T-helper 17 cell (primary cell): Measurements from ENCODE around the gene SUGT1. TPM values are rescaled to one million over a fixed set of nuclear protein-coding genes. Genes with fewer than 3 reads are reported as not detected.
"Not testable (repeated sequence)": the region's sequence is repeated elsewhere in the genome, so short reads cannot be mapped to it uniquely, and the experiment has no call there.

ENCODE experiments used
- ATAC-seq: fragments of 150-1000 bp; cut with Tn5 transposase; 2 replicates; pipeline ENCODE4 v1.10.0; 2021; ENCODE audit warnings: mild to moderate bottlenecking, moderate library complexity
- DNase-seq, 3 donors: peaks; one replicate each; pipeline versions ENCODE4 v3.0.0 to v3.0.0-alpha.2; 2020 to 2021
- H3K9me3 ChIP-seq: one replicate; pipeline ENCODE4 v1.7.0; 2013; ENCODE audit warnings: low read length, mild to moderate bottlenecking; ENCODE audit not compliant: control insufficient read depth, poor library complexity, severe bottlenecking
- H3K27ac Mint-ChIP-seq: one replicate; pipeline ENCODE4 v1.8.0; 2022; ENCODE audit warnings: mild to moderate bottlenecking, moderate library complexity, mixed read lengths
- H3K27me3 Mint-ChIP-seq: one replicate; pipeline ENCODE4 v1.8.0; 2022; ENCODE audit warnings: mixed read lengths
- H3K36me3 Mint-ChIP-seq: one replicate; pipeline ENCODE4 v1.8.0; 2022; ENCODE audit warnings: low read depth, mixed read lengths
- H3K4me1 Mint-ChIP-seq: one replicate; pipeline ENCODE4 v1.8.0; 2022; ENCODE audit warnings: mild to moderate bottlenecking, mixed read lengths
- H3K4me3 Mint-ChIP-seq: one replicate; pipeline ENCODE4 v1.8.0; 2022; ENCODE audit warnings: mild to moderate bottlenecking, moderate library complexity, mixed read lengths
- total RNA-seq, 4 donors: library from RNA in 2 of 4; stranded (reverse) in 2 of 4; gene quantifications; one replicate each; pipeline ENCODE4 v1.2.3 and lab custom pipeline; 2022 to 2026

Gene SUGT1
- total RNA-seq, 2 donors from 2014 or later: 23.7 to 27.4 TPM

GRCh38 chr13:52695856-52696255 lies 43.2 kb downstream of the SUGT1 start:
- Mint-ChIP-seq H3K4me1 (no peaks in the 10 kb centered on the region), H3K36me3 (no peaks in the 10 kb centered on the region), H3K27me3 (no peaks in the 10 kb centered on the region), H3K4me3 (no peak overlapping the region), H3K27ac (no peak overlapping the region)
- DNase-seq (no peak), ATAC-seq (no peak)
- H3K9me3 ChIP-seq: no peaks in the 10 kb centered on the region

DNA sequence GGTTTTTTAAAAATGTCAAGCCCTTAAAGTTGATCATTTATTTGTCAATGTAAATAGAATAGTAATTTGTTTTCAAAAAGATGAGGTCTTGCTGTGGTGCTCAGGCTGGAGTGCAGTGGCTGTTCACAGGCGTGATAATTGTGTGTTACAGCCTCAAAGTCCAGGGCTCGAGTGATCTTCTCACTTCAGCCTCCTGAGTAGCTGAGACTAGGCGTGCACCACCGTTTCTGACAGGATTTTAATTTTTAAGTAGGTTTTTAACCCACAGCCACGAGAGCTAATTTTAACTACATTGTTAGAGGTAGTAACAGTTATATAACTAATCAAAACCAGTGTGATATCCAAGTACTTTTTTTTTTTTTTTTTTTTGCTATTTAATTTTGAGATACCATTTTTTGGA lies 43.9 kb downstream of the SUGT1 start:
- H3K9me3 ChIP-seq: no peaks in the 10 kb centered on the region
- Mint-ChIP-seq H3K27ac (no peak overlapping the region), H3K4me3 (no peak overlapping the region), H3K4me1 (no peaks in the 10 kb centered on the region), H3K27me3 (no peaks in the 10 kb centered on the region), H3K36me3 (no peaks in the 10 kb centered on the region)
- no peak for ATAC-seq
- no peak for DNase-seq

- Mint-ChIP-seq H3K4me1 (peaks cover 3% of the 10 kb centered on the region), H3K36me3 (no peaks in the 10 kb centered on the region), H3K4me3 (peak overlapping the region; percentile 22), H3K27ac (no peak overlapping the region), H3K27me3 (no peaks in the 10 kb centered on the region)
- no peak for DNase-seq
- H3K9me3 ChIP-seq: no peaks in the 10 kb centered on the region
- no peak for ATAC-seq
Observed at GRCh38 chr13:52701728-52702465, 49.3 kb downstream of the SUGT1 start.

DNA sequence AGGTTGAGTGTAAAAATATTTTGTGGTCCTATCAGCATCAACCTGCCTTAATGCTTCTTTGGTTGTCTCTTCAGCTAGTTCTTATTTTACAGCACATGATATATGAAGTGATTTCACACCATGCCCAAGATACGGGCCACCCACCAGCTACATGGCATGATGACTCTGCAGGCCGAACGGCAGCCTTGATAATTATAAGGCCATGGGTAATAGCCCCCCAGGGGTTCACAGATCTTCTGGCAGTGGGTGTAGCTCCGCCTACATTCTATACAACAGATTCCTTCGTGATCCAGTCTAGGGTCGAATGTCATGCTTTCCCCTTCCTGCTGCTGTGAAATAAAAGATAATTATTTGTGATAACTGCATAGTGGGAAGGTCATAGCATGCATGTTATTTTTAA lies 50.8 kb downstream of the SUGT1 start:
- H3K9me3 ChIP-seq: no peaks in the 10 kb centered on the region
- Mint-ChIP-seq H3K27ac (no peak overlapping the region), H3K4me3 (no peak overlapping the region), H3K4me1 (peaks cover 3% of the 10 kb centered on the region), H3K36me3 (no peaks in the 10 kb centered on the region), H3K27me3 (no peaks in the 10 kb centered on the region)
- DNase-seq (no peak), ATAC-seq (no peak)

- Mint-ChIP-seq H3K4me1 (peaks cover 3% of the 10 kb centered on the region), H3K27ac (no peak overlapping the region), H3K27me3 (no peaks in the 10 kb centered on the region), H3K4me3 (no peak overlapping the region), H3K36me3 (no peaks in the 10 kb centered on the region)
- ATAC-seq: no peak
- H3K9me3 ChIP-seq: no peaks in the 10 kb centered on the region
- no peak for DNase-seq
Observed at GRCh38 chr13:52706081-52706480, 53.4 kb downstream of the SUGT1 start.

- no peaks in the 10 kb centered on the region for H3K4me1 Mint-ChIP-seq
- no peak for ATAC-seq
- H3K36me3 Mint-ChIP-seq: no peaks in the 10 kb centered on the region
- H3K4me3 Mint-ChIP-seq: no peak overlapping the region
- no peak for DNase-seq
- no peak overlapping the region for H3K27ac Mint-ChIP-seq
- no peaks in the 10 kb centered on the region for H3K27me3 Mint-ChIP-seq
- no peaks in the 10 kb centered on the region for H3K9me3 ChIP-seq
Observed at GRCh38 chr13:52707375-52707774, 54.7 kb downstream of the SUGT1 start.

DNA sequence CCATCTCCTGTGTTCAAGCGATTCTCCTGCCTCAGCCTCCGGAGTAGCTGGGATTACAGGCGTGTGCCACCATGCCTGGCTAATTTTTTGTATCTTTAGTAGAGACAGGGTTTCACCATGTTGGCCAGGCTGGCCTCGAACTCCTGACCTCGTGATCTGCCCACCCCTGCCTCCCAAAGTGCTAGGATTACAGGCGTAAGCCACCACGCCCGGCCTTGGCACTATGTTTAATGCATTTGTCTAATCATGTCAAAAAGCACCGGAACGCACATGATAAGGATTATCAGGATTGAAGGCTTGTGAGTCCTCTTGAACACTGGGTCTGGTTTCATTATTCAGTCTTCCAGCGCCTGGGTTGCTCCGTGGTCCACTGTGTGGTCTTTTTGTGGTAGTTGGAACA lies 55.6 kb downstream of the SUGT1 start:
- H3K27me3 Mint-ChIP-seq, DNase-seq, ATAC-seq, H3K4me3 Mint-ChIP-seq, H3K36me3 Mint-ChIP-seq, H3K9me3 ChIP-seq, H3K4me1 Mint-ChIP-seq, H3K27ac Mint-ChIP-seq: not testable (repeated sequence)

- no peaks in the 10 kb centered on the region for H3K9me3 ChIP-seq
- Mint-ChIP-seq H3K27me3 (no peaks in the 10 kb centered on the region), H3K27ac (no peak overlapping the region), H3K36me3 (no peaks in the 10 kb centered on the region), H3K4me1 (no peaks in the 10 kb centered on the region), H3K4me3 (no peak overlapping the region)
- ATAC-seq (no peak), DNase-seq (no peak)
Observed at GRCh38 chr13:52711286-52711685, 58.6 kb downstream of the SUGT1 start.

DNA sequence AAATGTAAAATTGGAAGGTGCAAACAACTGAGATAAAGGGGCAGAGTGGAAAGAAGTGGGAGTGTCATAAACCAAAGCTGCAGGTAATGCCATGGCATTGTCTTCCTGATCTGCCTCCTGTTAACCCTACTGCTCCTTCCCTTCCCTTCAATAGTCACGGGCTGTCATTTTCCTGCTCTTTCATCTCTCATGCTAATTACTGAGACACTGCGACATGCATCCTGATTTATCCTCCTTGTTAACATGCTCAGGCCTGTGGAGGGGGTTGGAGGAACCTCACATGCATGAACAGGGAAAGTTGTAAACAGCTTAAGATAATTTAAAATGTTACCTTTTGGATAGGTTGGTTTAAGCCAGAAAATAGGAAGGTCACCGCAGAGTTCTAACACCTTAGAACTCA lies 59.7 kb downstream of the SUGT1 start:
- no peaks in the 10 kb centered on the region for H3K36me3 Mint-ChIP-seq
- H3K27me3 Mint-ChIP-seq: no peaks in the 10 kb centered on the region
- no peaks in the 10 kb centered on the region for H3K9me3 ChIP-seq
- no peak overlapping the region for H3K4me3 Mint-ChIP-seq
- ATAC-seq (no peak), DNase-seq (no peak)
- no peak overlapping the region for H3K27ac Mint-ChIP-seq
- H3K4me1 Mint-ChIP-seq: no peaks in the 10 kb centered on the region

DNA sequence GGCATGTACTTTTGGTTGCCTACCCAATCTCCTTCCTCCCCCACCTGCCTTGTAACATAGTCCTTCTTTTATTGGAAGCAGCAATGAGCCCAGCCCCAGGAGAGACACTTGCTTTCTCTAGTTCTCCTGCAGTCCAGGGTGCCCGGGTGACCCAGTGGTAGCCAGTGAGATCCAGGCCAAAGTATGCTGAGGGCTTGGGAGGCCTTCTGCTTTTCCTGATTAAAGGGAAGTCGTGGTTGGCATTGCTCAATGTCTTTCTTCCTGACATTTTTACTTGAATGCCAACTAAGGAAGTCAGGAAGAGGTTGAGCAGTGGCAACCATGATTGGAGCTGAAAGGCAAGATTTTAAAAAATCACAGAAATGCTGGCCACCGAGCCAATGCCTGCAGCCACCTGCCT lies 61.3 kb downstream of the SUGT1 start:
- Mint-ChIP-seq H3K27ac (no peak overlapping the region), H3K36me3 (no peaks in the 10 kb centered on the region), H3K4me1 (no peaks in the 10 kb centered on the region), H3K27me3 (no peaks in the 10 kb centered on the region), H3K4me3 (no peak overlapping the region)
- DNase-seq (no peak), ATAC-seq (no peak)
- H3K9me3 ChIP-seq: no peaks in the 10 kb centered on the region

- not testable (repeated sequence) for DNase-seq, H3K27ac Mint-ChIP-seq, H3K4me1 Mint-ChIP-seq, H3K36me3 Mint-ChIP-seq, H3K4me3 Mint-ChIP-seq, H3K27me3 Mint-ChIP-seq, ATAC-seq, H3K9me3 ChIP-seq
Observed at GRCh38 chr13:52720904-52721303, 68.3 kb downstream of the SUGT1 start.

DNA sequence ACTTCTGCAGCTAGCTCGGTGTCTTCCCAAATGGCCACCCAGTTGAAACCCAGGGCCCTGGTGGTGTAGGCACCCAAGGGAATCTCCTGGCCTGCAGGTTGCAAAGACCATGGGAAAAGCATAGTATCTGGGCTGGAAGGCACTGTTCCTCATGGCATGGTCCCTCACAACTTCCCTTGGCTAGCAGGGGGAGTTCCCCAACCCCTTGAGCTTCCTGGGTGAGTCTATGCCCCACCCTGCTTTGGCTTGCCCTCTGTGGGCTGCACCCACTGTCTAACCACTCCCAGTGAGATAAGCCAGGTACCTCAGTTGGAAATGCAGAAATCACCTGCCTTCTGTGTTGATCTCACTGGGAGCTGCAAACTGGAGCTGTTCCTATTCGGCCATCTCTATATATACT lies 68.7 kb downstream of the SUGT1 start:
- not testable (repeated sequence) for H3K4me3 Mint-ChIP-seq, H3K36me3 Mint-ChIP-seq, ATAC-seq, H3K9me3 ChIP-seq, H3K4me1 Mint-ChIP-seq, DNase-seq, H3K27ac Mint-ChIP-seq, H3K27me3 Mint-ChIP-seq

GRCh38 chr13:52723181-52723580 lies 70.5 kb downstream of the SUGT1 start:
- DNase-seq (no peak), ATAC-seq (no peak)
- no peaks in the 10 kb centered on the region for H3K4me1 Mint-ChIP-seq
- H3K27me3 Mint-ChIP-seq: peaks cover 7% of the 10 kb centered on the region
- no peak overlapping the region for H3K27ac Mint-ChIP-seq
- no peaks in the 10 kb centered on the region for H3K9me3 ChIP-seq
- no peak overlapping the region for H3K4me3 Mint-ChIP-seq
- no peaks in the 10 kb centered on the region for H3K36me3 Mint-ChIP-seq

DNA sequence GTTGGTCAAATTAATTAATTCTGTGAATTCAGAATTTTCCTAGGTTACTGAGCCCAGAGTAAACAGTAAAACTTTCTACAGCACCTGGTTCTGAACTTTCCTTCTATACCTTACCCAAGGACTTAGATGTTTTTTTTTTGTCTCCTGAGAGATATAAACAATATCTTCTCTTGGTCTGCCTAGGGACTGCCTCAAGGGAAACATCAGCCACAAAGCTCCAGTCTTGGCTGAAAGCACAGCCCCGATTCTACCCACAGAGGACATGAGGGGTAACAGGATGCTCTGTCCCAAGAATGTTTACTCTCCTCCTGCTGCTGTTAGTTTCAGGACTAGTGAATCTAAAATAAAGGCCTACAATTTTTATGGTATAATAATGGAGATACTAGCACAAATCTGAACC lies 72.7 kb downstream of the SUGT1 start:
- Mint-ChIP-seq H3K4me1 (no peaks in the 10 kb centered on the region), H3K4me3 (no peak overlapping the region), H3K27me3 (peaks cover 8% of the 10 kb centered on the region), H3K36me3 (no peaks in the 10 kb centered on the region), H3K27ac (no peak overlapping the region)
- no peaks in the 10 kb centered on the region for H3K9me3 ChIP-seq
- DNase-seq: no peak
- no peak for ATAC-seq
